K562 (cell line): ENCODE results near the gene CACNA1I. TPM values are rescaled to one million over a fixed set of nuclear protein-coding genes. Genes with fewer than 3 reads are reported as not detected.
A peak's percentile ranks its signal among the peaks of the same experiment; 100 is the strongest.

Source experiments
- ATAC-seq: fragments of 200-7000 bp; cut with Tn5 transposase; 3 replicates; pipeline ENCODE4 v1.9.1; 2020; ENCODE audit warnings: moderate library complexity
- BruUV-seq: library from RNA; stranded (reverse); fragments of 400-500 nt; replicated peaks from 2 replicates; lab custom pipeline; 2021; lab: Mats Ljungman, UMichigan
- CTCF ChIA-PET: fragments of 300-600 bp; formaldehyde crosslinking; extraction: SDS; loops from one replicate; lab custom pipeline; 2021; ENCODE audit warnings: low intra/inter-chr PET ratio; lab: Yijun Ruan, JAX
- POLR2A ChIA-PET: fragments of 300-600, 350-650 bp; sonication (Branson Sonifier 250); formaldehyde crosslinking; extraction: SDS; loops from one replicate; lab custom pipeline; 2021; ENCODE audit warnings: antibody characterized with exemption, inconsistent platforms; lab: Yijun Ruan, JAX
- DNase-seq, 4 experiments: peaks; one replicate each; pipeline versions ENCODE4 v3.0.0 to v3.0.0-alpha.2; 2011 to 2018; ENCODE audit warnings: low spot score in 3 of 4, mixed read lengths in 3 of 4; ENCODE audit errors: extremely low read depth in 1 of 4
- FAIRE-seq: peaks from 2 replicates; lab custom pipeline; 2011; peaks lifted over from hg19 to GRCh38; lab: Jason Lieb, UNC
- H2AFZ ChIP-seq: 2 replicates; pipeline ENCODE4 v1.6.0; 2011; ENCODE audit warnings: low read depth, low read length, control low read depth, inconsistent platforms
- H3K27ac ChIP-seq: fragments of 200-600 bp; 3 replicates; pipeline ENCODE4 v1.8.0; 2011; ENCODE audit warnings: low read depth, mild to moderate bottlenecking, control low read depth, inconsistent platforms, low read length, moderate library complexity, mixed read lengths; ENCODE audit errors: extremely low read depth
- H3K27me3 ChIP-seq, 2 experiments: fragments of 300-600 bp in 1 of 2; 2 replicates in 1 of 2; 3 replicates in 1 of 2; pipeline versions ENCODE4 v1.6.0 to v1.8.0; 2011; ENCODE audit warnings: inconsistent platforms in 2 of 2, low read length in 2 of 2, mild to moderate bottlenecking in 1 of 2, mixed read lengths in 1 of 2, moderate library complexity in 1 of 2; ENCODE audit not compliant: control insufficient read depth in 2 of 2, insufficient read depth in 2 of 2
- H3K36me3 ChIP-seq: fragments of 300-600 bp; 3 replicates; pipeline ENCODE4 v1.8.0; 2011; ENCODE audit warnings: mild to moderate bottlenecking, low read length, inconsistent platforms; ENCODE audit not compliant: control insufficient read depth, insufficient read depth
- H3K4me1 ChIP-seq, 2 experiments: fragments of 200-600 bp in 1 of 2; replicated peaks in 1 of 2; 2 replicates in 1 of 2; 3 replicates in 1 of 2; pipeline versions ENCODE4 v1.5.1 to v1.8.0; 2011; ENCODE audit warnings: inconsistent platforms in 2 of 2, low read length in 2 of 2, mild to moderate bottlenecking in 1 of 2, mixed read lengths in 1 of 2, moderate library complexity in 1 of 2; ENCODE audit not compliant: control insufficient read depth in 2 of 2, insufficient read depth in 2 of 2
- H3K4me2 ChIP-seq: 2 replicates; pipeline ENCODE4 v1.6.1; 2011; ENCODE audit warnings: low read length, control low read depth, inconsistent platforms, mixed read lengths; ENCODE audit not compliant: insufficient read depth
- H3K4me3 ChIP-seq: fragments of 200-600 bp; sonication (generic), shearing (Covaris generic); 2 replicates; pipeline ENCODE4 v1.5.1; 2016; ENCODE audit warnings: control low read depth, inconsistent platforms
- H3K79me2 ChIP-seq: fragments of 200-600 bp; 3 replicates; pipeline ENCODE4 v1.8.0; 2011; ENCODE audit warnings: low read length, inconsistent platforms; ENCODE audit not compliant: control insufficient read depth, insufficient read depth
- H3K9ac ChIP-seq, 2 experiments: 2 replicates each; pipeline versions ENCODE4 v1.6.0 to v1.6.1; 2011; ENCODE audit warnings: low read depth in 2 of 2, low read length in 2 of 2, control low read depth in 1 of 2, inconsistent platforms in 1 of 2, mild to moderate bottlenecking in 1 of 2, mixed read lengths in 1 of 2; ENCODE audit not compliant: insufficient read depth in 1 of 2
- H3K9me1 ChIP-seq: one replicate; pipeline ENCODE4 v1.6.0; 2011; ENCODE audit warnings: inconsistent platforms, mild to moderate bottlenecking, low read length, moderate library complexity; ENCODE audit not compliant: control insufficient read depth, insufficient read depth
- H3K9me3 ChIP-seq: replicated peaks from 2 replicates; pipeline ENCODE4 v1.5.1; 2011; ENCODE audit warnings: low read depth, low read length, inconsistent platforms; ENCODE audit not compliant: control insufficient read depth, insufficient read depth
- H4K20me1 ChIP-seq: replicated peaks from 2 replicates; pipeline ENCODE4 v1.6.1; 2011; ENCODE audit warnings: low read length, inconsistent platforms, mixed read lengths; ENCODE audit not compliant: control insufficient read depth, insufficient read depth
- ADNP ChIP-seq: fragments of 200-800 bp; sonication (Bioruptor generic); IDR thresholded peaks from 2 replicates; pipeline ENCODE4 v1.6.1; 2016; ENCODE audit warnings: missing genetic modification characterization, missing compliant biosample characterization
- BRD9 ChIP-seq: fragments of 450-650 bp; IDR thresholded peaks from 2 replicates; pipeline ENCODE4 v1.6.1; 2018; ENCODE audit warnings: low read depth; ENCODE audit not compliant: partially characterized antibody
- CBFA2T2 ChIP-seq: fragments of 450-650 bp; conservative IDR thresholded peaks from 2 replicates; pipeline ENCODE4 v1.6.1; 2017; ENCODE audit warnings: mild to moderate bottlenecking
- DPF2 ChIP-seq: fragments of 450-650 bp; IDR thresholded peaks from 2 replicates; pipeline ENCODE4 v1.6.1; 2016
- FOSL1 ChIP-seq: fragments of 200-800 bp; sonication (Bioruptor generic); conservative IDR thresholded peaks from 2 replicates; pipeline ENCODE4 v1.6.1; 2016; ENCODE audit warnings: missing genetic modification characterization, missing compliant biosample characterization
- HDAC1 ChIP-seq, 2 experiments: fragments of 450-650 bp; IDR thresholded peaks; 2 replicates each; pipeline ENCODE4 v1.6.1; 2016 to 2017; ENCODE audit warnings: inconsistent platforms in 1 of 2, mild to moderate bottlenecking in 1 of 2, moderate library complexity in 1 of 2
- MAFF ChIP-seq: IDR thresholded peaks from 2 replicates; pipeline ENCODE4 v1.6.1; 2012; ENCODE audit warnings: low read length, improper control_type of control experiment
- POLR2AphosphoS5 ChIP-seq: IDR thresholded peaks from 2 replicates; pipeline ENCODE4 v1.6.1; 2011; ENCODE audit warnings: mild to moderate bottlenecking, low read depth, low read length, moderate library complexity; ENCODE audit not compliant: control insufficient read depth, insufficient read depth
- RAD51 ChIP-seq: fragments of 450-650 bp; IDR thresholded peaks from 2 replicates; pipeline ENCODE4 v1.7.1; 2016; ENCODE audit warnings: low read depth, mild to moderate bottlenecking, borderline replicate concordance
- RBM14 ChIP-seq: fragments of 200-400 bp; formaldehyde crosslinking; IDR thresholded peaks from 2 replicates; pipeline ENCODE4 v1.6.1; 2018; ENCODE audit warnings: low read depth, mild to moderate bottlenecking, low read length, moderate library complexity, borderline replicate concordance; ENCODE audit not compliant: insufficient read depth
- TAL1 ChIP-seq: fragments of 450-650 bp; IDR thresholded peaks from 2 replicates; pipeline ENCODE4 v1.6.1; 2016; ENCODE audit warnings: mild to moderate bottlenecking
- USF1 ChIP-seq: sonication (generic); formaldehyde crosslinking; IDR thresholded peaks from 2 replicates; pipeline ENCODE4 v1.9.0; 2022; ENCODE audit warnings: mild to moderate bottlenecking, missing genetic modification reagents
- ZBTB11 ChIP-seq, 3 experiments: fragments of 200-800 bp in 1 of 3; fragments of 250-450 bp in 1 of 3; fragments of 450-650 bp in 1 of 3; sonication (Bioruptor Pico) in 1 of 3; sonication (Bioruptor generic) in 1 of 3; formaldehyde crosslinking in 1 of 3; IDR thresholded peaks; 2 replicates each; pipeline versions ENCODE4 v1.6.1 to v1.8.0; 2016 to 2022; ENCODE audit warnings: mild to moderate bottlenecking in 2 of 3, missing genetic modification characterization in 2 of 3, missing compliant biosample characterization in 1 of 3, moderate library complexity in 1 of 3
- ZNF395 ChIP-seq: fragments of 200-800 bp; sonication (Bioruptor generic); IDR thresholded peaks from 2 replicates; pipeline ENCODE4 v1.6.1; 2017; ENCODE audit warnings: missing genetic modification characterization, missing compliant biosample characterization
- WGBS: fragments of 100-300 bp; shearing (Covaris generic); methylation state at CpG from one replicate; pipeline ENCODE4 v1.1.6; 2016; ENCODE audit warnings: low coverage, mixed read lengths; ENCODE audit not compliant: insufficient coverage; ENCODE audit errors: missing lambda C conversion rate; 5-methylcytosine and 5-hydroxymethylcytosine counted together
- in situ Hi-C: fragments of 300-500 bp; cut with MboI; formaldehyde crosslinking; loops from 4 replicates; pipeline ENCODE4 v1.15.0; 2018; ENCODE audit warnings: inconsistent platforms, mixed read lengths
- intact Hi-C: fragments of 100-400 bp; cut with micrococcal nuclease; formaldehyde crosslinking; loops from 2 replicates; pipeline ENCODE4 v1.14.2; 2022
- polyA plus RNA-seq, 8 experiments: library from polyadenylated mRNA; depleted of rRNA in 4 of 8; stranded (reverse) in 5 of 8; unstranded in 3 of 8; fragments of >200 nt; fragmentation: Nextera tagmentation in 2 of 8; fragmentation: Illumina TruSeq in 1 of 8; extraction: Ambion mirVana in 2 of 8; extraction: Trizol in 1 of 8; gene quantifications; 2 replicates each; pipeline versions ENCODE4 v1.2.1 to v1.2.3, GENCODE V29; 2011 to 2014; ENCODE audit warnings: inconsistent platforms in 1 of 8, missing spikeins in 1 of 8
- total RNA-seq, 7 experiments: library from RNA; depleted of rRNA in 6 of 7; stranded (reverse); fragments of >200 nt in 6 of 7; fragmentation: Illumina TruSeq in 2 of 7; extraction: Trizol in 2 of 7; gene quantifications; 2 replicates each; pipeline versions ENCODE4 v1.2.1 to v1.2.3, GENCODE V29; 2011 to 2021; ENCODE audit warnings: low replicate concordance in 1 of 7
- TF ChIP-seq, protein P1 (sequence below), 2 experiments: fragments of 450-650 bp; conservative IDR thresholded peaks; 2 replicates each; pipeline ENCODE4 v1.6.1; 2017; ENCODE audit warnings: mild to moderate bottlenecking in 2 of 2, moderate library complexity in 2 of 2

CACNA1I gene
- total and polyA plus RNA-seq, 9 of the 15 experiments (the other 6 are each of a cell fraction or from before 2014, with no cell fraction given): 0.01 to 0.79 (median 0.32) TPM; not detected in 1

DNA sequence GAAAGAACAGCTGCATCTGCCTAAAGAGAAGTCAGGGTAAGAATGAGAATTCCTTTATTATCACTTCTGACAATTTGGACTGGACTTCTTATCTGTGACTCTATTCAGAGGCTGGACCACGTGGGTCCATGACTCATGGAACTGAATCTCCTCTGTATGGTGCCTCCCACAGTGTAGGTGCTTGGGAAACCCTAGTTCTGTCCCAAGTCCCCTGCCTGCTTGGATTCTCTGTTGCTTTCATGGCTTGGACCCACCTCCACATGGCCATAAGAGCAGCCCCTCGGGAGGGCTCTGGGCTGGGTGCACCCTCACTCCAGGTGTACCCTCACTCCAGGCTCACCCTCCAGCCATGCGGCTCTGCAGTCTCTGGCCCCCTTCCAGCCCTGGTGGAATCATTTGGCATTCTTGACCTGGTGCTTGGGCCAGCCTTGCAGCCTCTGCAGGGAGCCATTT lies 153.4 kb downstream of the CACNA1I start:
- DNase-seq (peak; percentile 69 to 91 (median 76)), ATAC-seq (peak; percentile 94), FAIRE-seq (peak; percentile 97)
- no peaks in the 10 kb centered on the region for H3K9me1 ChIP-seq
- peaks cover 28 to 32% of the 10 kb centered on the region in 2 experiments for H3K4me1 ChIP-seq
- peak overlapping the region; percentile 75 for H3K4me2 ChIP-seq
- no peaks in the 10 kb centered on the region for H3K9me3 ChIP-seq
- H3K27me3 ChIP-seq: no peaks in the 10 kb centered on the region
- ChIA-PET CTCF (no interaction called here), POLR2A (no interaction called here)
- H3K79me2 ChIP-seq: no peaks in the 10 kb centered on the region
- no peaks in the 10 kb centered on the region for H4K20me1 ChIP-seq
- H3K9ac ChIP-seq: peak overlapping the region; percentile 48 to 77; a peak in 3 of 4 replicates
- H3K4me3 ChIP-seq: peak overlapping the region; percentile 4; the same call in 1 of the 2 replicates
- no peaks in the 10 kb centered on the region for H3K36me3 ChIP-seq
- in situ Hi-C loops (no loop called here), intact Hi-C loops (no loop called here)
- no TSS peak for BruUV-seq
- 0% methylated on average over 3 of the region's 3 CpGs for WGBS
- H2AFZ ChIP-seq: peak overlapping the region; percentile 82
- H3K27ac ChIP-seq: peak overlapping the region; percentile 85
- TF ChIP-seq MAFF (peak; percentile 19; the same call in 1 of the 2 replicates), POLR2AphosphoS5 (peak; percentile 21; the same call in 1 of the 2 replicates), RBM14 (no peak), RAD51 (peak; percentile 84), FOSL1 (peak; percentile 96), USF1 (CRISPR knock-in tag) (peak; percentile 88), BRD9 (no peak), ZNF395 (CRISPR knock-in tag) (peak; percentile 38; the same call in 1 of the 2 replicates), HDAC1 (IDR thresholded peaks at IDR 0.05) (peak in 1 of 2 experiments; percentile 55; a peak in 1 of 4 replicates), ADNP (no peak), TAL1 (peak; percentile 56; the same call in 1 of the 2 replicates), ZBTB11 (CRISPR knock-in tag; IDR thresholded peaks at IDR 0.05) (no peak), CBFA2T2 (peak; percentile 82), DPF2 (peak; percentile 89)
- TF ChIP-seq, protein P1, sequence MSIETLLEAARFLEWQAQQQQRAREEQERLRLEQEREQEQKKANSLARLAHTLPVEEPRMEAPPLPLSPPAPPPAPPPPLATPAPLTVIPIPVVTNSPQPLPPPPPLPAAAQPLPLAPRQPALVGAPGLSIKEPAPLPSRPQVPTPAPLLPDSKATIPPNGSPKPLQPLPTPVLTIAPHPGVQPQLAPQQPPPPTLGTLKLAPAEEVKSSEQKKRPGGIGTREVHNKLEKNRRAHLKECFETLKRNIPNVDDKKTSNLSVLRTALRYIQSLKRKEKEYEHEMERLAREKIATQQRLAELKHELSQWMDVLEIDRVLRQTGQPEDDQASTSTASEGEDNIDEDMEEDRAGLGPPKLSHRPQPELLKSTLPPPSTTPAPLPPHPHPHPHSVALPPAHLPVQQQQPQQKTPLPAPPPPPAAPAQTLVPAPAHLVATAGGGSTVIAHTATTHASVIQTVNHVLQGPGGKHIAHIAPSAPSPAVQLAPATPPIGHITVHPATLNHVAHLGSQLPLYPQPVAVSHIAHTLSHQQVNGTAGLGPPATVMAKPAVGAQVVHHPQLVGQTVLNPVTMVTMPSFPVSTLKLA (conservative IDR thresholded peaks at IDR 0.05): peak; percentile 74 to 87; a peak in 3 of 4 replicates
